ENCODE data around the gene PCSK5.
A peak's percentile ranks its signal among the peaks of the same experiment; 100 is the strongest.
"Not testable (repeated sequence)": the region's sequence is repeated elsewhere in the genome, so short reads cannot be mapped to it uniquely, and the experiment has no call there.

PCSK5 gene

GRCh38 chr9:76324030-76324429 is 433.6 kb downstream of the PCSK5 start:
- DNase-seq, result not testable (repeated sequence)

DNA sequence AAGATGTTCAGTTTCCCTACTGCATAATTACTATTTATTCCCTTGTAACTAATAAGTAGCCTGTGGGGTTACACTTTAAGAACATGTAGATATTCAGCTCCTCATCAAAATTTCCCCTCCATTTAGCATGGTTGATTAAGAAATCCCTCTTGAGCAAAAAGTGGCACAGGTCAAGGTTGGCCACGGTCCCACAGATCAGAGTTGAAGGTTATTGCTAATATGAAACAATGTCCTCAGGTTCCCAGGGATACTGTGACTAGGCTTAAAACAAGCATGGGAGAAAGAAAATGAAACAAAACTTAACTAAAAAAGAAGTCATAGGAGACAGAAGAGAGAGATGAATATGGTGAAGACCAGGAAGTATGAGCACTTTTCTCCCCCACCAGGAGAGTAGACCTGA is 439.6 kb downstream of the PCSK5 start:
- no peak for DNase-seq

GRCh38 chr9:76333388-76333787 is 442.9 kb downstream of the PCSK5 start:
- no peak for DNase-seq

- no peak for DNase-seq
Observed at GRCh38 chr9:76333964-76334363, 443.5 kb downstream of the PCSK5 start.

DNA sequence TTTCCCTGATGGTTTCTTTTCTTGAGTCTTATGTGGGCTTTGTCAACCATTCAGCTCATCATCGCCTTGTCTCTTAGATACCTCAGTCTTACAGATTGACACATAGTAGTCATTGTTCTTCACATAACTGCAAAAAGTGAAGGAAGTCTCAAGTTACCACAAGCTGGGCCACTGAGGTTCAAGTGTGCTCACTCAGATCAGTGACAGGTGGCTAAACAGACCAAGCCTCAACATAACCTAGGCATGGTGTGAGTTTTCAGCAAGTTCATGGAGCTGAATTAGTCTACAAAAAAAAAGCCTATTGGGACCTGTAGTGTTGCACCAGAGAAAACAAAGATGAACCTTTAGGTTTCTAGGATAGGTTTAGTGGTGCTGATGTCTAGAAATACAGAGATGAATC is 445.6 kb downstream of the PCSK5 start:
- DNase-seq, result no peak

- DNase-seq, result no peak
Observed at GRCh38 chr9:76338418-76338817, 447.9 kb downstream of the PCSK5 start.

DNA sequence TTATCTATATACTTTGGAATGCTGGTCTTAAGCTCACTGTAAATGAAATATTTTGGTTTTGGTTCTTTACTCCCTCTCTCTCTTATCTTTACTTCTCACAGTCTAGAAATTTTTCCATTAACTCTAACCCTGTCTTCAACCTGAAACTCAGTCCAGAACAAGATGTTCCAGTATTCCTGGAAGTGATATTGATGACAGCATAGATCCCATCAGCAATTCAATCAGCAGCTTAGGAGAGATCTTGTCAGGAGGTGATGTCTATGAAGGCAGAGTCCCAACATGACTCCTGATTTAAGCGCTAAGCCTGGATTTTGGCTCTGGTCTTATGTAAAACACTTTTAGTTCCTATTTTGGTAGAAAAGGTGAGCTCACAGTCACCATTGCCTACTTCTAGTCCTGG is 451.1 kb downstream of the PCSK5 start:
- no peak for DNase-seq

- DNase-seq, result no peak
Observed at GRCh38 chr9:76342201-76342600, 451.7 kb downstream of the PCSK5 start.

- DNase-seq, result no peak
Observed at GRCh38 chr9:76342858-76343257, 452.4 kb downstream of the PCSK5 start.

GRCh38 chr9:76349865-76350264 is 459.4 kb downstream of the PCSK5 start:
- no peak for DNase-seq

- no peak for DNase-seq
Observed at GRCh38 chr9:76351006-76351405, 460.5 kb downstream of the PCSK5 start.

- DNase-seq, result no peak
Observed at GRCh38 chr9:76352026-76352620, 461.6 kb downstream of the PCSK5 start.

DNA sequence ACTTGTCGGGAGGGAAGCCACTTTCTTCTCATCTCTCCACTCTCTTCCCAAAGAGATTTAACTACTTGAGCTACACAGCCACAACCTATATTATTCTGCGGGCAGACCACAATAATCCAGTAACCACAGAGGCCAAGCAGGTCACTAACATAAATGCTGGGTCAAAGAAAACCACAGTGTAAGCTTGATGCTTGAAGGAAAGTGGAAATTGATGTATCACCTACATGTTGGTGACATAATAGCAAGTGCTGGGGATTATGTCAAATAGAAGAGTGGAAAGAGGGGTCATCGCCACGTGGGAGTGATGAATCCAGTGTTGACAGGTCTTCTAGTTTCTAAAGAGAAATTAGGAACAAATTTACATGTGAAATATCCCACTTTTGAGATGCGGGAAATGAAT is 462.8 kb downstream of the PCSK5 start:
- DNase-seq, result no peak

GRCh38 chr9:76354221-76354620 is 463.7 kb downstream of the PCSK5 start:
- no peak for DNase-seq

DNA sequence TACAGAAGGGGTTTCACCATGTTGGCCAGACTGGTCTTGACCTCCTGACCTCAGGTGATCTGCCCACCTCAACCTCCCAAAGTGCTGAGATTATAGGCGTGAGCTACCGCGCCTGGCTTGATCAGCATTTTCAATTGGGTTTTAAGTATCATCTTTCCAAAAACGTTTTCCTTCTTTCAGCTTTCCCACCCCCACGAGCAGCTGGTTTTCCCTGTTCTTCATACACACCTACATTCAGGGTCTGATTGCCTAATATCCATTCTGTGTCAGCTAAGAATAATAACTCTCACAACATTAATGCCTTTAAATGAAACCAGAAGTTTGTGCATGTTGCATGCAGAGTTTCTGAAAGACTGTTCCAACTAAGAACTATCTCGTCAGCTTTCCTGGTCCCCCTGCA is 465.4 kb downstream of the PCSK5 start:
- DNase-seq, result no peak

DNA sequence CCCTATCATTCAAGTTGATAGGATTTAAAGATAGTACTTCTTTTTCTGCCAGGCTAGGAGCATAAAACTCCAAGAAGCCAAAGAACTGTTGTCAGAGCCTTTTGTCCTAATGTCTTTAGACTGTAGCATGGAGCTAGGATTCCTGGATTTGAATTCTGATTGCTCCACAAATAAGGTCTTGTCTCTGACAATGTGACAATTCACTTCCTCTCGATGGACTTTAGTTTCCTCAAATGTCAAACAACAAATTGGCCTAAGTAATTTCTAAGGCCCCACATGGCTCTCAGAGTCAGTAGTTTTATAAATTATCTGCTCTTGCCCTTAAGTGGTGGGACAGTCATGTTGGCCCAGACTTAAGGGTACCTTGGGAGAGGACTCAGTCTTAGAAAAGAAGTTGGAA is 467.1 kb downstream of the PCSK5 start:
- DNase-seq, result no peak

DNA sequence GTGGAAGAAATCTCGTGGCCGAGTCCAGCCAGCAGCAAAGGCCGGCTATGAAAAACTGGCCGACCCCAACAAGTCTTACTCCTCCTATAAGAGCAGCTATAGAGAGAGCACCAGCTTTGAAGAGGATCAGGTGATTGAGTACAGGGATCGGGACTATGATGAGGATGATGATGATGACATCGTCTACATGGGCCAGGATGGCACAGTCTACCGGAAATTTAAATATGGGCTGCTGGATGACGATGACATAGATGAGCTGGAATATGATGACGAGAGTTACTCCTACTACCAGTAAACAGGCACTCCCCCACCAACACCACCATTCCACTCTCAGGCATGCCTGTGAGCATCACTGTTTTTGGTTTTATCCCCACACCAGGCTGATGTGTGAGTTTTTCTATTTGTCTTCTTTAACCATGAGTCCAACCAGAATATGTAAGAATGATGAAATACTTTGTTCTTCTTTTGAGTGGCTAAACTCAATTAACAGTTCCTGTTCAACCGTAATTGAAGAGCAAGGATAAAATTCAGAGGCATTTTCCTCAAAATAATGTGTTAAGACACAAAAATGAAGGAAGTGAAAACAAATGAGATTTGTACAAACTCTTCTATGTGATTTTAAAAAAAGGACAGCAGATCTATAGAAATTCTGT is 468.3 kb downstream of the PCSK5 start:
- no peak for DNase-seq

- DNase-seq, result no peak
Observed at GRCh38 chr9:76359365-76359764, 468.9 kb downstream of the PCSK5 start.

- no peak for DNase-seq
Observed at GRCh38 chr9:76359766-76360165, 469.3 kb downstream of the PCSK5 start.

DNA sequence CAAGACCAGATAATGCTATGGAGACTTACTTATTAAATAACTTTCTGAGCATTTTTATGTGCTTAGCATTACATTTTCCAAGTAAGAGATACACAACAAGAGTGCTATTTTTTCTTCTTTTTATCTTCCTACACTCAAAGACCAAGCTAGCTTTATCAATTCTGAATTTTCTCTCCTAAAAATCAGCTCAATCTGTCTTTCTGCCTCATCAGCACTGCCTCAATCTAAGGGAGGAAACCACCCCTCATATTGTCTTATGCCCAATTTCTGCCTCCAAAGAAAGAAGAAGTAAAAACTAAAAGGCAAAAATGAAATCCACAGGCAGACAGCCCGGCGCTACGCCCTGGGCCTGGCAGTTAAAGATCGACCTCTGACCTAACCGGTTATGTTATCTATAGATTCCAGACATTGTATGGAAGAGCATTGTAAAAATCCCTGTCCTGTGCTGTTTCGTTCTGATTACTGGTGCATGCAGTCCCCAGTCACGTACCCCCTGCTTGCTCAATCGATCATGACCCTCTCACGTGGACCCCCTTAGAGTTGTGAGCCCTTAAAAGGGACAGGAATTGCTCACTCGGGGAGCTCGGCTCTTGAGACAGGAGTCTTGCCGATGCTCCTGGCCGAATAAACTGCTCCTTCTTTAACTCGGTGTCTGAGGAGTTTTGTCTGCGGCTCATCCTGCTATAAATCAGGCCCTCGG is 472.0 kb downstream of the PCSK5 start:
- DNase-seq, result not testable (repeated sequence)

DNA sequence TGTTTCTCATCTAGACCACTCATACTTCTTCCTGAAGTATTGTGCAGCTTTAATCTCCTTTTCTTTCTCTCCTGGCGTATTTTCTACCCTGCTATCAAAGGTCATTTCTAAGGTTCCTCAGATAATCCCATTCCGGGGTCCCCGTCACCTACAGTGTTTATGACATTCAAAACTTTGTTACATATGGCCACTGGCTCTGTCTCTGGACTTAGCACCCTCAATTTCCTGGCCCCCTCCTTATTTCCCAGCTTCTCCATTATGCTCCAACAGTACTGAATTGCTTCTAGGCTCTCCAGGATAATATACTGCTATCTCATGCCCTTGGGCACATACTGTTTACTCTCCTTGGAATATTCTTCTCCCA is 472.5 kb downstream of the PCSK5 start:
- no peak for DNase-seq

- no peak for DNase-seq
Observed at GRCh38 chr9:76365028-76365427, 474.6 kb downstream of the PCSK5 start.

- DNase-seq, result peak; percentile 30
Observed at GRCh38 chr9:76366275-76366674, 475.8 kb downstream of the PCSK5 start.

DNA sequence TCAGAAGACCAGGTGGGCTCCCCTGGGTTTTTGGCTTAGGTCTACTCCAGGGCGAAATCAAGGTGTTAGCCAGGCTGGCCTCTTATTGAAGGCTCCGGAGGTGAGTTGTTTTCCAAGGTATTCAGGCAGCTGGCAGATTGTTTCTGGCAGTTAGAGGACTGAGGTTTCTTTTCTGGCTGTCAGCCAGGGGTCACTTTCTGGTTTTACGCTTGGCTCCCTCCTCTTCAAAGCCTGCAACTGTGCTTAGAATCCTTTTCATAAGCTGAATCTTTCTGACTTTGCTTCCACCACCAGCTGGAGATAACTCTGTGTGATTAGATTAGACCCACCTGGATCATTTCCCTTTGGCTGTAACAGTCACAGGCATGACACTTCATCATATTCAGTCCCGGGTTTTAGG is 479.1 kb downstream of the PCSK5 start:
- peak; percentile 94 for DNase-seq

Measured in NCI-H2029 treated with DMSO at 0.1 percent for 48 hours (cell line).